ENCODE data around the gene FCN2.

DNA sequence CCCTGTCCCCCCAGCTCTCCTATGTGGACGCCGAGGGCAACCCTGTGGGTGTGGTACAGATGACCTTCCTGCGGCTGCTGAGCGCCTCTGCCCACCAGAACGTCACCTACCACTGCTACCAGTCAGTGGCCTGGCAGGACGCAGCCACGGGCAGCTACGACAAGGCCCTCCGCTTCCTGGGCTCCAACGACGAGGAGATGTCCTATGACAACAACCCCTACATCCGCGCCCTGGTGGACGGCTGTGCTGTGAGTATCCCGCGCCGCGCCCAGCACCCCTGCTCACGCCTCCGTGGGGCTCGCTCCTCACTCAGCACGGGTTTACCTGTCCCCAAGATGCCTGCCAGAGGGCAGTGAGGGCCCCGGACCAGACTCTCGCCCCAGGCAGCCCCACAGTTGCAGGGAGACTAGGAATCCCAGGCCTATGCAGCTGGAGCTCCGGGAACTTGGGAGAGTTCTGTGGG, 45.6 kb upstream of the FCN2 start:
- TF ChIP-seq EP300 (IDR thresholded peaks at IDR 0.05) (no peak), POLR2A (IDR thresholded peaks at IDR 0.05; ENCODE audit: low read length) (no peak), JUNB (IDR thresholded peaks at IDR 0.05) (no peak), SMC3 (IDR thresholded peaks at IDR 0.05) (no peak), RFX5 (IDR thresholded peaks at IDR 0.05) (no peak)
- TF ChIP-seq, protein P1, sequence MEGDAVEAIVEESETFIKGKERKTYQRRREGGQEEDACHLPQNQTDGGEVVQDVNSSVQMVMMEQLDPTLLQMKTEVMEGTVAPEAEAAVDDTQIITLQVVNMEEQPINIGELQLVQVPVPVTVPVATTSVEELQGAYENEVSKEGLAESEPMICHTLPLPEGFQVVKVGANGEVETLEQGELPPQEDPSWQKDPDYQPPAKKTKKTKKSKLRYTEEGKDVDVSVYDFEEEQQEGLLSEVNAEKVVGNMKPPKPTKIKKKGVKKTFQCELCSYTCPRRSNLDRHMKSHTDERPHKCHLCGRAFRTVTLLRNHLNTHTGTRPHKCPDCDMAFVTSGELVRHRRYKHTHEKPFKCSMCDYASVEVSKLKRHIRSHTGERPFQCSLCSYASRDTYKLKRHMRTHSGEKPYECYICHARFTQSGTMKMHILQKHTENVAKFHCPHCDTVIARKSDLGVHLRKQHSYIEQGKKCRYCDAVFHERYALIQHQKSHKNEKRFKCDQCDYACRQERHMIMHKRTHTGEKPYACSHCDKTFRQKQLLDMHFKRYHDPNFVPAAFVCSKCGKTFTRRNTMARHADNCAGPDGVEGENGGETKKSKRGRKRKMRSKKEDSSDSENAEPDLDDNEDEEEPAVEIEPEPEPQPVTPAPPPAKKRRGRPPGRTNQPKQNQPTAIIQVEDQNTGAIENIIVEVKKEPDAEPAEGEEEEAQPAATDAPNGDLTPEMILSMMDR (IDR thresholded peaks at IDR 0.05): no peak
- TF ChIP-seq, protein P2, sequence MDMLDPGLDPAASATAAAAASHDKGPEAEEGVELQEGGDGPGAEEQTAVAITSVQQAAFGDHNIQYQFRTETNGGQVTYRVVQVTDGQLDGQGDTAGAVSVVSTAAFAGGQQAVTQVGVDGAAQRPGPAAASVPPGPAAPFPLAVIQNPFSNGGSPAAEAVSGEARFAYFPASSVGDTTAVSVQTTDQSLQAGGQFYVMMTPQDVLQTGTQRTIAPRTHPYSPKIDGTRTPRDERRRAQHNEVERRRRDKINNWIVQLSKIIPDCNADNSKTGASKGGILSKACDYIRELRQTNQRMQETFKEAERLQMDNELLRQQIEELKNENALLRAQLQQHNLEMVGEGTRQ (IDR thresholded peaks at IDR 0.05): no peak
- TF ChIP-seq, protein P3, sequence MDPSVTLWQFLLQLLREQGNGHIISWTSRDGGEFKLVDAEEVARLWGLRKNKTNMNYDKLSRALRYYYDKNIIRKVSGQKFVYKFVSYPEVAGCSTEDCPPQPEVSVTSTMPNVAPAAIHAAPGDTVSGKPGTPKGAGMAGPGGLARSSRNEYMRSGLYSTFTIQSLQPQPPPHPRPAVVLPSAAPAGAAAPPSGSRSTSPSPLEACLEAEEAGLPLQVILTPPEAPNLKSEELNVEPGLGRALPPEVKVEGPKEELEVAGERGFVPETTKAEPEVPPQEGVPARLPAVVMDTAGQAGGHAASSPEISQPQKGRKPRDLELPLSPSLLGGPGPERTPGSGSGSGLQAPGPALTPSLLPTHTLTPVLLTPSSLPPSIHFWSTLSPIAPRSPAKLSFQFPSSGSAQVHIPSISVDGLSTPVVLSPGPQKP (IDR thresholded peaks at IDR 0.05; ENCODE audit: low read depth, low read length): no peak

All from A549 (cell line).